Spleen (tissue), 7 donors: ENCODE data around the gene FAM177B.
"Not testable (repeated sequence)": the region's sequence is repeated elsewhere in the genome, so short reads cannot be mapped to it uniquely, and the experiment has no call there.

ENCODE experiments used
- CTCF ChIP-seq, 11 experiments: fragments of 200-600 bp in 7 of 11; fragments of 450-650 bp in 4 of 11; sonication (generic) in 4 of 11; IDR thresholded peaks in 8 of 11; conservative IDR thresholded peaks in 3 of 11; 1 replicate in 7 of 11; 2 replicates in 4 of 11; pipeline versions ENCODE4 v1.4.0 to v1.8.0; 2016 to 2021; ENCODE audit warnings: antibody characterized with exemption in 11 of 11, inconsistent platforms in 4 of 11, mild to moderate bottlenecking in 1 of 11
- POLR2AphosphoS5 ChIP-seq, 3 donors: sonication (generic); formaldehyde crosslinking; IDR thresholded peaks; one replicate each; pipeline ENCODE4 v1.5.1; 2017; ENCODE audit warnings: antibody characterized with exemption in 3 of 3
- donor health status: DM: no; HTN: no; CAD: no; lungs with moderate emphysema.
- donor health status: DM: no; HTN: no; CAD: no.
- donor health status: DM: no; HTN: no; CAD: no.

DNA sequence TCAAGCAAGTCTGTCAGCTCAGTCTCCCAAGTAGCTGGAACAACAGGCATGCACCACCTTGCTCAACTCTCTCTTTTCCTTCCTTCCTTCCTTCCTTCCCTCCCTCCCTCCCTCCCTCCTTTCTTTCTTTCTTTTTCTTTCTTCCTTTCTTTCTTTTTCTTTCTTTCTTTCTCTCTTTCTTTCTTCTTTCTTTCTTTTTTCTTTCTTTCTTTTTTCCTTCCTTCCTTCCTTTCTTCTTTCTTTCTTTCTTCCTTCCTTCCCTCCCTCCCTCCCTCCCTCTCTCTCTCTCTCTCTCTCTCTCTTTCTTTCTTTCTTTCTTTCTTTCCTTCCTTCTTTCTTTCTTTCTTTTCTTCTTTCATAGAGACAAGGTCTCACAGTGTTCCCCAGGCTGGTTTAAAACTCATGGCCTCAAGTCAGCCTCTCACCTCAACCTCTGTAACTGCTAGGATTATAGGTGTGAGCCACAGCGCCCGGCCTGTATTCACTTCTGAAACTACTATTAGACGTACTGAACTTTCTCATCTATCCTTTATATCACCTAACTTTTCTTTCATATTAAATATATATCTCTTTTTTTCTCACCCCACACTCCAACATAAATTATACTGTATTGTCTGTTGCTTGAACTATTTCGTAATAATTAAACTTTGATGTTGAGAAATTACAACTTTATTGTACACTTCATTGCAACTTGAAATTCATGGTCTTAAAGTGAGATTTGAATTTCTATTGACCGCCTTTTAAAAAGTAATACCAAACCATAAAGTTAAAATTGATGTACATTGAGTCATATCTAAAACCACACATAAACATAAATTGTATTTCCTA lies 4.8 kb downstream of the FAM177B start:
- TF ChIP-seq CTCF (IDR thresholded peaks at IDR 0.05 in 8 of 11, conservative IDR thresholded peaks at IDR 0.05 in 3 of 11); POLR2AphosphoS5 (IDR thresholded peaks at IDR 0.05): not testable (repeated sequence)
